Psoas muscle (tissue), 8 donors: Measurements from ENCODE around the gene HOXB9. TPM values are rescaled to one million over a fixed set of nuclear protein-coding genes. Genes with fewer than 3 reads are reported as not detected.

Experiments used
- ATAC-seq, 4 donors: fragments of 200-7000 bp; cut with Tn5 transposase; one replicate each; pipeline ENCODE4 v1.9.1; 2020; ENCODE audit warnings: moderate library complexity in 3 of 4, mild to moderate bottlenecking in 2 of 4
- DNase-seq, 2 donors: peaks; one replicate each; pipeline ENCODE4 v3.0.0-alpha.2; 2020
- H3K27ac ChIP-seq: fragments of 200-600 bp; one replicate; pipeline ENCODE4 v1.8.0; 2022
- H3K27me3 ChIP-seq, 3 donors: fragments of 200-600 bp in 1 of 3; one replicate each; pipeline versions ENCODE4 v1.6.1 to v1.8.0; 2013 to 2022; ENCODE audit warnings: low read length in 2 of 3, mild to moderate bottlenecking in 2 of 3, moderate library complexity in 1 of 3; ENCODE audit not compliant: insufficient read depth in 3 of 3
- H3K36me3 ChIP-seq, 2 donors: fragments of 200-600 bp in 1 of 2; one replicate each; pipeline versions ENCODE4 v1.6.1 to v1.8.0; 2013 to 2022; ENCODE audit warnings: low read depth in 1 of 2, mild to moderate bottlenecking in 1 of 2, moderate library complexity in 1 of 2; ENCODE audit not compliant: insufficient read depth in 1 of 2
- H3K4me1 ChIP-seq: fragments of 200-600 bp; one replicate; pipeline ENCODE4 v1.8.0; 2022
- H3K4me3 ChIP-seq: fragments of 200-600 bp; one replicate; pipeline ENCODE4 v1.8.0; 2022; ENCODE audit warnings: mild to moderate bottlenecking
- H3K9me3 ChIP-seq: fragments of 200-600 bp; one replicate; pipeline ENCODE4 v1.8.0; 2022
- WGBS, 3 donors: extraction: QIAGEN DNeasy Blood & Tissue Kit; methylation state at CpG; one replicate each; pipeline versions ENCODE4 v1.1.6 to v1.1.7; 2013; 5-methylcytosine and 5-hydroxymethylcytosine counted together
- intact Hi-C, 2 donors: fragments of 100-400 bp; cut with DNase I; formaldehyde crosslinking; loops; one replicate each; pipeline versions ENCODE4 v1.11.0 to v1.14.2; 2022
- polyA plus RNA-seq, 3 donors: library from polyadenylated mRNA; stranded (reverse); fragments of 200-250 nt; gene quantifications; one replicate each; pipeline ENCODE4 v1.2.3, GENCODE V29; 2013
- total RNA-seq, 4 donors: library from RNA; stranded (reverse); fragmentation: NEBNext Ultra II Directional in 2 of 4; extraction: Animal tissue kit (Norgen Biotek cat#: 25700) in 2 of 4; gene quantifications; one replicate each; pipeline versions ENCODE4 v1.2.1 to v1.2.4, GENCODE V29; 2021 to 2023
- TF ChIP-seq, protein P1 (sequence below): fragments of 200-600 bp; IDR thresholded peaks from one replicate; pipeline ENCODE4 v1.8.0; 2022; ENCODE audit warnings: antibody characterized with exemption
- donor health status: healthy with polysubstance abuse.
- donor health status: DM: no; HTN: no; CAD: no; lungs with moderate emphysema.
- donor health status: Bipolar disorder and iron deficiency.
- donor health status: healthy.
- donor health status: DM: yes; HTN: yes; CAD: no.
- donor health status: DM: no; HTN: no; CAD: no.
- donor health status: DM: no; HTN: no; CAD: no.
- donor health status: DM: yes; HTN: yes; CAD: no.

Gene HOXB9
- total and polyA plus RNA-seq, 7 donors, result 0.01 to 0.10 (median 0.03) TPM; not detected in 4

DNA sequence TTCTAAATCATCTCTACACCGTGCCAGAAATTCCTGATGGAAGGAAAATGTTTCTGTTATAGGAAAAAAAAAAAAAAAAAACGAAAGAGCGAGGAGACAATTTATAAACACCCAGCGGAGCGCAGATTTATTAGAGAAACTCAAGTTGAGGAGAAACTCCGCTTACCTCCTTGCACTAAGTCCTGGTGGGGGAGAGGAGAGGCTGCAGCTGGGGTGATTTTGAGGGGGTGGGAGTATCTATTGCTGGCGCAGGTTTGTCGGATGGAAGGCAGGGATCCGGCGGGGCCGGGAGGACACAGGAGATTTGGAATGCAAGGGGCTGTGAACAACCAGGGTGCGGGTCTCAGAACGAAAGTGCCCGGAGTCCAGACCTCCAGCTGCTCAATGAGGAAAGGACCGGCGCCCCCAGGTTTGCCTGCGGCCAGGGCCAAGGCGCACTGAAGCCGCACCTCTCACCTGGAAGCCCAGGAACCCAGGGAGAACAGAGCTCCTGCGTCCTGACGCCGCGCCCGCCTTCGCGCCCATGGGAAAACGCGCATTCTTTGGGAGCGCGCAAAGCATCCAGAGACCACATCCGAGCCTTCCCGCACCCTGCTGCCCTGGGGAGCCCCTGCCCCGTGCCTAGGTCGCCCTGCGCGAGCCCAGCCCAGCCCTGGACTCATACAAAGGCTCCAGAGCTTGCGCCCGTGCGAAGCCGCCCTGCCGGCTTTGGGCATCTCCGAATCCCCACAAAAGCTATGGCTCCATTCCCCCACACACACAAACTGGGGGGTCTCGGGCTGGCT lies 8.5 kb downstream of the HOXB9 start:
- WGBS, 3 donors, result 11 to 15% (median 13%) methylated on average over 38 to 43 of the region's 43 CpGs
- peaks cover 4% of the 10 kb centered on the region for H3K4me1 ChIP-seq
- H3K4me3 ChIP-seq, result no peak overlapping the region
- TF ChIP-seq, protein P1, sequence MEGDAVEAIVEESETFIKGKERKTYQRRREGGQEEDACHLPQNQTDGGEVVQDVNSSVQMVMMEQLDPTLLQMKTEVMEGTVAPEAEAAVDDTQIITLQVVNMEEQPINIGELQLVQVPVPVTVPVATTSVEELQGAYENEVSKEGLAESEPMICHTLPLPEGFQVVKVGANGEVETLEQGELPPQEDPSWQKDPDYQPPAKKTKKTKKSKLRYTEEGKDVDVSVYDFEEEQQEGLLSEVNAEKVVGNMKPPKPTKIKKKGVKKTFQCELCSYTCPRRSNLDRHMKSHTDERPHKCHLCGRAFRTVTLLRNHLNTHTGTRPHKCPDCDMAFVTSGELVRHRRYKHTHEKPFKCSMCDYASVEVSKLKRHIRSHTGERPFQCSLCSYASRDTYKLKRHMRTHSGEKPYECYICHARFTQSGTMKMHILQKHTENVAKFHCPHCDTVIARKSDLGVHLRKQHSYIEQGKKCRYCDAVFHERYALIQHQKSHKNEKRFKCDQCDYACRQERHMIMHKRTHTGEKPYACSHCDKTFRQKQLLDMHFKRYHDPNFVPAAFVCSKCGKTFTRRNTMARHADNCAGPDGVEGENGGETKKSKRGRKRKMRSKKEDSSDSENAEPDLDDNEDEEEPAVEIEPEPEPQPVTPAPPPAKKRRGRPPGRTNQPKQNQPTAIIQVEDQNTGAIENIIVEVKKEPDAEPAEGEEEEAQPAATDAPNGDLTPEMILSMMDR, result no peak
- intact Hi-C loops, result loop anchor here (2.0 to 5.0 kb wide), 5 partner anchors 265 to 311 kb away; no protein-coding TSS in a partner anchor
- no peak for DNase-seq
- H3K27ac ChIP-seq, result no peak overlapping the region
- H3K9me3 ChIP-seq, result no peaks in the 10 kb centered on the region
- no peaks in the 10 kb centered on the region for H3K36me3 ChIP-seq
- peaks cover 10 to 97% (median 51%) of the 10 kb centered on the region in 3 donors for H3K27me3 ChIP-seq
- peak in 1 of 4 donors; percentile 14 for ATAC-seq

DNA sequence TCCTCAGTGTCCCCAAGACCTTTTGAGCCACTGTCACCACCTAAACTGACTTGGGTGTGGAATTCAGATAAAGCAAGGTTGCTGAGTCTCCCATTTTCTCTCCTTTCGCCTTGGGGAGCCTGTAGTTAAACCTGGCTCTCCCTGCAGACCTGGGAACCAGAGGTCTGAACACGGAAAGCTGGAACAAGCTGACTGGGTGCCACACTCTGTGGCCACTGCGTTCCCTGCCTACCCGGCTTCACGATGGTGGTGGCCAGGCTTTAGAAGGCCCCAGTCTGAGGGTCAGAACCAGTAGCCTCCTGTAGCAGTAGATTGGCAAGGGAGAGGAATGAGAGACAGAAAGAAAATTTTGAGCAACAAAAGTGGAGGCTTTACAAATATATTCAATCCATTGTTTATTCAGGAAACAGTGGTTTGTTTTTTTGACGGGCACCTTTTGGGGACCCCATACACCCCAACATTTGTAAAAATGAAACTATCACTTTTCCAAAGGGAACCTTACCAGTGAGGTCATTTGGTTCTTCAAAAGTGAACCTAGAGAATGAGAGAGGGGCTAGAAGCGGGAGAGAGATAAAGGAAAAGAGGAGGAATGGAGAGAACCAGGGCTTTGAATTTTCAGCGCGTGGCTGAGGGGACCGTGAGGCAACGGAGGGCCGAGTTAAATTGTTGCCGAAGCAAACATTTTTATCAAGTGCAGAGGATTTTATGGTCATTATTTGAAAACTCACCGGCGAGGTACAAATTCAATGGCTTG lies 9.3 kb downstream of the HOXB9 start:
- ATAC-seq (no peak), DNase-seq (no peak)
- 26 to 34% (median 33%) methylated on average over 15 of the region's 15 CpGs for WGBS, 3 donors
- Histone ChIP-seq H3K27me3 (peaks cover 10 to 97% (median 52%) of the 10 kb centered on the region in 3 donors), H3K4me1 (peaks cover 4% of the 10 kb centered on the region), H3K36me3 (no peaks in the 10 kb centered on the region), H3K9me3 (no peaks in the 10 kb centered on the region), H3K27ac (no peak overlapping the region), H3K4me3 (no peak overlapping the region)
- TF ChIP-seq, protein P1, result no peak
- intact Hi-C loops, result loop anchor here (5.0 kb wide), 3 partner anchors 265 to 310 kb away; no protein-coding TSS in a partner anchor

DNA sequence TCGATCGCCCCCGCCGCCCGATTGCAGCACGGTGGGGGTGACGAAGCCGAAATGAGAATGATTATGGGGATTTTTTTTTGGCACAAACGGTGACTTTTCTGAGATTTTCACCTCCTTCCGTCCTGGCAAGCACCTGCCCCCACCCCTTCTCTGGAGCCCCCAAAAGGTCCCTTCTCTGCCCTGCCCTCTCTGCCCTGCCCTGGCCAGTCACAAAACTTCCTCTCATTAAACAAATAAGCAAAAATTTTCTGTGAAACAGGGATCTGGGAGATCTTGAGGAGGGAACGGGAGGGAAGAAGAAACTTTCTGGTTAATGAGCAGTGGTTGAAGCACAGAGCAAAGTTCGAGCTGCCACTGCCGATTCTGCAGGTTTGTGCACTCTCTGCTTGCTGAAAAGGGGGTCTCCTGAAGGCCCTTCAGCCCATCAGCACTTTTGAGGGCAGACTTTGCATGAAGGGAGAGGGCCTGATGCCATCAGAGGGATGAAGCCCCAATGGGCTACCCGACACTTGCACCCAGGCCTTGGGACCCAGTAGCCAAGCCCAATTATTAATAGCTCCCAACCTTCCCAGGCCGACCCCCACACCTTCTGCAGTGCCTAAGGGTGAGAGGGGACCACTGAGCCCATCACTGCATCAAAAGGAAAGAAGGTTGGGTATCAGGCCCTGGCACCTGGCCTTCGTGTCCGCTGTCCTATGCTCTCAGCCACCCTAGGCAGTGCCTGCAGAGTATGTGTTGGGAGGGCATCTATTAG lies 10.0 kb downstream of the HOXB9 start:
- no peak overlapping the region for H3K4me3 ChIP-seq
- no peaks in the 10 kb centered on the region for H3K36me3 ChIP-seq
- peaks cover 4% of the 10 kb centered on the region for H3K4me1 ChIP-seq
- H3K9me3 ChIP-seq, result no peaks in the 10 kb centered on the region
- peaks cover 10 to 97% (median 53%) of the 10 kb centered on the region in 3 donors for H3K27me3 ChIP-seq
- TF ChIP-seq, protein P1, result no peak
- no peak for ATAC-seq
- WGBS, 3 donors, result 33 to 36% (median 34%) methylated on average over 17 of the region's 17 CpGs
- no peak overlapping the region for H3K27ac ChIP-seq
- DNase-seq, result no peak
- intact Hi-C loops, result loop anchor here (5.0 kb wide), 3 partner anchors 264 to 309 kb away; no protein-coding TSS in a partner anchor

- intact Hi-C loops, result loop anchor here (5.0 kb wide), 3 partner anchors 263 to 308 kb away; no protein-coding TSS in a partner anchor
- no peak for ATAC-seq
- Histone ChIP-seq H3K27ac (no peak within 1 kb of the TSS), H3K4me1 (peaks cover 12% of the 10 kb centered on the region), H3K9me3 (no peaks in the 10 kb centered on the region), H3K27me3 (peaks cover 5 to 97% (median 56%) of the 10 kb centered on the region in 3 donors), H3K4me3 (peak within 1 kb of the TSS; percentile 77), H3K36me3 (no peaks in the 10 kb centered on the region)
- TF ChIP-seq, protein P1, result no peak
- 17 to 19% (median 17%) methylated on average over 38 to 41 of the region's 41 CpGs for WGBS, 3 donors
- DNase-seq, result no peak
Measured at GRCh38 chr17:48615047-48615962, 10.9 kb downstream of the HOXB9 start, which contains the start of gene HOXB8. HOXB8 (minus strand) TSS chr17:48615292; CDS start chr17:48614704, 588 bp downstream.
